HL-60/S4 treated with retinoic acid at 250 ng/mL for 4 days and 3 days (cell line): ENCODE measurements around the gene NSL1.
"Not testable (repeated sequence)": the region's sequence is repeated elsewhere in the genome, so short reads cannot be mapped to it uniquely, and the experiment has no call there.

Experiments
- in situ Hi-C: fragments of 300-500 bp; cut with MboI; formaldehyde crosslinking; loops from 2 replicates; pipeline ENCODE4 v1.7.0; 2022; ENCODE audit warnings: low sequenced_read_pairs

Gene NSL1

DNA sequence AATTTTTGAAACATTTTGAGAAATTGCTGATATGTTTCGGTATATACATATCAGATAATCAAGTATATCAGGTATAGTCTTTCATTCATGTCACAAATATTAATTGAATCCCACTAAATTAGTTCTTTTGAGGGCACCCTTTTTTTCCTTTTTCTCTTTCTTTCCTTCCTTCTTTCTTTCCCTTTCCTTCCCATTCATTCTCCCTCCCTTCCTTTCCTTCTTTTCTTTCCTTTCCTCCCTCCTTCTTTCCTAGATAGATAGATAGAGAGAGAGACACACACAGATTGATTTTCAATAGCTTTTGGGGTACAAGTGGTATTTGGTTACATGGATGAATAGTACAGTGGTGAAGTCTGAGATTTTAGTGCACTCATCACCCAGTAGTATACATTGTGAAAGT lies 5.7 kb downstream of the NSL1 start:
- in situ Hi-C loops: no loop called here

DNA sequence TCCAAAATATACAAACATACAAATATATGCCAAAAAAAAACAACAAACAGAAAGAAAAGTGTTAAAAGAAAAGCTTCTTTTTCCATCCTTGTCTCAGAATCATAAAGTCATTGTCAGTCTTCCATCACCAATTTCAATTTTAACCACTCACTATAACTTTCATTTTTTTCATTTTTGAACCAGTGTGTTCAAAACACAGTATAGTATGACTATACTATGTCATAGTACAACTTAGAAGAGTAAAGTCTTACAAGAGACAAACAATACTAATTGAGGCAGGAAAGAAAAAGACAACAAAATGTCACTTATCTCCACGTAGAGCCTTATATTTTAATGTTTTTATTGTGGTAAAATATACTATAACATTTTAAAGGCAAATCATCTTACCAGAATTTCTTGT lies 7.6 kb downstream of the NSL1 start:
- in situ Hi-C loops: no loop called here

DNA sequence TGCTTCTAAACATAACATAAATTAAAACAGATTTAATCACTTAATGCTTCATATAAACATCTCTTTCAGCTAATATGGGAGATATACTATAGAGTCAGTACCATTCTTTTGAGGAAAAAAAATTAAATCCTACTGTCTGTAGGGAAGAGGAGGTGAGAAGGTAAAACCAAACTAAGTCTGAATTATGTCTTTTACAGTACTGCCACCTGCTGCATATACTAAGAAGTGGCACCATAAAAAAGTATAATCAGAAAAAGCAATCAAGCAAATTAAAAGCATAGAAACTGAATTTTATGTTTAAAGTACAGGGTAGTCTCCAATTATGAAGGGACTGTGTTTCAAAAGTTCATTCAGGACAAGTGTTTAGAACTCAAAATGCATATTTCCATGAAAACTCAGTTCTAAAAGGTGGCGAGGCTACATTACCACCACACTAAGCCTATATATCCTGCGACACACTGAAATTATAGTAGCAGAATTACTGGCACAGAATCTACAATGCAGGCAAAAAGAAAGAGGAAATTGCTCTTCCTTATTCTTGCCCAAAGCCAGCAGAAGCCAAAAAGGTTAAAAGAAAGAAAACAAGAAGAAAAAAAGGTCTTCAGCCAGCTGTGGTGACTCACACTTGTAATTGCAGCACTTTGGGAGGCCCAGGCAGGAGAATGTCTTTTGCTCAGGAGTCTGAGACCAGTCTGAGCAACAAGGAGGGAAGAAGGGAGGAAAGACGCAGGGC lies 9.0 kb downstream of the NSL1 start:
- in situ Hi-C loops: no loop called here

DNA sequence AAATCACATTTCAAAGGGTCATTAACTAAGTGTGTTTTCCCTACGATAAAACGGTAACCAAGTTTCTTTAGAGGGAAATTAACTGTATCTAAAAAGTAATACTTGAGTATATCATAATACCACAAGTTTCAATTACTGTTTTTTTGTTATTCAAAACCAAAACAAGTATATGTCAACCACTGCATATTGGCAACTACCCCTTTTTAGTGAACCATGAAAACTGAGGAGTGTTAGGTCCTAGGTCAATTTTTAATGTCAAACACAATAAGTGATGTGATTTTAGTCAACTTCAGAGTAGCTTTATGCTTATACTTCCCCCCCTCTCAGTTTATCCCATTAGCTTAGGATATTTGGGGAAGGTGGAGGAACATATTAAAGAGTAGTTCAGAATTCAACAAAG lies 10.4 kb downstream of the NSL1 start:
- in situ Hi-C loops: no loop called here

DNA sequence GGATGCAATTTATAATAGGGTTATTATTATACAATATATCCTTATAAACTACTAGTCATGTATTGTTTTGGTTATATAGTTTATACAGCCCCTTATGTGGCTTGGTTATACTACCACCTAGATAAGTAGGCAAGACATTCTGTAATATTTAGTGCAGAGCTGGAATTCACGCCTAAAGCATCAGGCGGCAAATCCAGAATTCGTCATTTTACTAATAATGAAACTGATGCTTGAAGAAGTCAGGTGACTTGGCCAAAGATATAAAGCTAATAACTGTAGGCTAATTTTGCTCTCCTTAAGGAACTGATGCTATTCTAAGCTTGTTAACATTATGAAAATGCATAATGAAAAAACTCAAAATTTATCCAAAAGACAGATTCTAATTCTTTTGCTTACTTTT lies 10.8 kb downstream of the NSL1 start:
- in situ Hi-C loops: no loop called here

DNA sequence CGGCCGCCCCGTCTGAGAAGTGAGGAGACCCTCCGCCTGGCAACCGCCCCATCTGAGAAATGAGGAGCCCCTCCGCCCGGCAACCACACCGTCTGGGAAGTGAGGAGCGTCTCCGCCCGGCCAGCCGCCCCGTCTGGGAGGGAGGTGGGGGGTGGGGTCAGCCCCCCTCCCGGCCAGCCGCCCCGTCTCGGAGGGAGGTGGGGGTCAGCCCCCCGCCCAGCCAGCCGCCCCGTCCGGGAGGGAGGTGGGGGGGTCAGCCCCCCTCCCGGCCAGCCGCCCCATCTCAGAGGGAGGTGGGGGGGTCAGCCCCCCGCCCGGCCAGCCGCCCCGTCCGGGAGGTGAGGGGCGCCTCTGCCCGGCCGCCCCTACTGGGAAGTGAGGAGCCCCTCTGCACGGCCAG lies 12.5 kb downstream of the NSL1 start:
- in situ Hi-C loops: not testable (repeated sequence)

DNA sequence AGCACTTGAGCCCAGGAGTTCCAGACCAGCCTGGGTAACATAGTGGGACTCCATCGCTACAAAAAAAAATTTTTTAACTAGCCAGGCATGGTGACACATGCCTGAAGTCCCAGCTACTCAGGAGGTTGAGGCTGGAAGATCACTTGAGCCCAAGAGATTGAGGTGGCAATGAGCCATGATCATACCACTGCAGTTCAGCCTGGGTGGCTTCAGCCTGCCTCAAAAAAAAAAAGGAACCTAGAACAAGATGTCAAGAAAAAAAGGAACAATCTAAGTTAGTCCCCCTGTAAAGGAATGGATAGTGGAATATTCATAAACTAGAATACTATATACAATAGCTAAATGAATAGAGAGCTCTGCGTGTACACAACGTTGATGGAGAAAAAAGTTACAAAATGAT lies 14.4 kb downstream of the NSL1 start:
- in situ Hi-C loops: no loop called here

DNA sequence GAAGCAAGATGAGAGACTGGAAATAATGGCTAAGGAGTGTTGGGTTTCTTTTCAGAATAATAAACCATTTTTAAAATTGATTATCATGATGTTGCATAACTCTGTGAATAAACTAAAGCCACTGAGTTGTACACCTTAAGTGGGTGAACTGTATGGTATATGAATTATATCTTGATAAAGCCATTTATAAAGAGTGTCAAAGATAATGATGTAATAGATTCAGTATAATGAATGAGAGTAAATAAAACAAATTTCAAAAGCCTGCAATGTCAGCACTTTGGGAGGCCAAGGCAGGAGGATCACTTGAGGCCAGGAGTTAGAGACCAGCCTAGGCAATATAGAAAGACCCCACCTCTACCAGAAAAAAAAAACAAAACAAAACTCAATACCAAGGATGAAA lies 16.3 kb downstream of the NSL1 start:
- in situ Hi-C loops: no loop called here

DNA sequence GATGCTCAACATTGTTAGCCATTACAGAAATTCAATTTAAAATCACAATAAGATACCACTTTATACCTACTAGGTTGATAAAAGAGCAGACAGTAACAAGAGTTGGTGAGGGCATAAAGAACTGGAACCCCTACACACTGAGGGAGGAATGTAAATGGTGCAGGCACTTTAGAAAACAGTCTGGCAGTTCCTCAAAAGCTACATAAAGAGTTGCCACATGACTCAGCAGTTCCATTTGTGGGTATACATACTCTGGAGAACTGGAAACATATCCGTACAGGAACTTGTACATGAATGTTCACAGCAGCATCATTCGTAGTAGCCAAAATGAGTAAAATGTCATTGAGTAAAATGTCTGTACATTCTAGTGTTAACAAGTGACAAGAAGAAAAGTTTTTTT lies 17.0 kb downstream of the NSL1 start:
- in situ Hi-C loops: loop anchor here (25.0 kb wide), 1 partner anchor 312 kb away; no protein-coding TSS in a partner anchor

DNA sequence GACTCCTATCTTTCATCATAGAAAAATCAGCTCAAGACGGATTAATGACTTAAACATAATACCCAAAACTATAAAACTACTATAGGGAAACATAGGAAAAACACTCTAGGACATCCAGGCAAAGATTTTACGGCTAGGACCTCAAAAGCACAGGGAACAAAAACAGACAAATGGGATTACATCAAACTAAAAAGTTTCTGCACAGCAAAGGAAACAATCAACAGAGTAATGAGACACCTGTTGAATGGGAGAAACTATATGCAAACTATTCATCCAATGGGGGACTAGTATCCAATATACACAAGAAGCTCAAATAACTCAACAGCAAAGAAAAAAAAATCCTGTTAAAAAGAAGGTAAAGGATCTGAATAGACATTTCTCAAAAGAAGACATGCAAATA lies 18.6 kb downstream of the NSL1 start:
- in situ Hi-C loops: loop anchor here (25.0 kb wide), 1 partner anchor 311 kb away; no protein-coding TSS in a partner anchor

DNA sequence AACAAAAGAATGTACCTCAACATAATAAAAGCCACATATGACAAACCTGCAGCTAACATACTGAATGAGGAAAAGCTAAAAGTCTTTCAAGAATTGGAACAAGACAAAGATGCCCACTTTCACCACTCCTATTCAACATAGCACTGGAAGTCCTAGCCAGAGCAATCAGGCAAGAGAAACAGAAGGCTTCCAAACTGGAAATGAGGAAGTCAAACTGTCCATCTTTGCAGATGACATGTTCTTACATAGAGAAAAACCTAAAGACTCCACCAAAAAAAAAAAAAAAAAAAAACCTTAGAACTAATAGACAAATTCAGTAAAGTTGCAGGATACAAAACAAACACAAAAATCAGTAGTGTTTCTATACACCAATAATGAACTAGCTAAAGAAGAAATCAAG lies 20.2 kb downstream of the NSL1 start:
- in situ Hi-C loops: loop anchor here (25.0 kb wide), 1 partner anchor 309 kb away; no protein-coding TSS in a partner anchor

DNA sequence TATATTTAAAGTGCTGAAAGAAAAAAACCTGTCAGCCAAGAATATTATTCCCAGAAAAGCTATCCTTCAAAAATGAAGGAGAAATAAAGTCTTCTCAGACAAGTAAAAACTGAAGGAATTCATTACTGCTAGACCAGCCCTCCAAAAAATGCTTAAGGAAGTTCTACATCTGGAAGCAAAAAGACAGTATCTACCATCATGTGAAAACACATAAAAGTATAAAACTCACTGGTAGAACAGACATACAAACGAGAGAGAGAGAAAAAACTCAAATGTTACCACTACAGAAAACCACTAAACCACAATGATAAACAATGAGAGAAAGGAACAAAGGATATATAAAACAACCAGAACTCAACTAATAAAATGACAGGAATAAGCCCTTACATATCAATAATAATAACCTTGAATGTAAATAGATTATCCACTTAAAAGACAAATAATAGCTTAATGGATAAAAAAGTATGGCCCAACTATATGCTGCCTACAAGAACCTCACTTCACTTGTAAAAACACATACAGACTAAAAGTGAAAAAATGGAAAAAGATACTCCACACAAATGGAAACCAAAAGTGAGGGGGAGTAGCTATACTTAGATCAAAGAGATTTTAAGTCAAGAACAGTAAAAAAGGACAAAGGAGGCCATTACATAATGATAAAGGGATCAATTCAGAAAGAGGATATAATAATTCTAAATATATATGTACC lies 22.0 kb downstream of the NSL1 start:
- in situ Hi-C loops: loop anchor here (25.0 kb wide), 1 partner anchor 307 kb away; no protein-coding TSS in a partner anchor

DNA sequence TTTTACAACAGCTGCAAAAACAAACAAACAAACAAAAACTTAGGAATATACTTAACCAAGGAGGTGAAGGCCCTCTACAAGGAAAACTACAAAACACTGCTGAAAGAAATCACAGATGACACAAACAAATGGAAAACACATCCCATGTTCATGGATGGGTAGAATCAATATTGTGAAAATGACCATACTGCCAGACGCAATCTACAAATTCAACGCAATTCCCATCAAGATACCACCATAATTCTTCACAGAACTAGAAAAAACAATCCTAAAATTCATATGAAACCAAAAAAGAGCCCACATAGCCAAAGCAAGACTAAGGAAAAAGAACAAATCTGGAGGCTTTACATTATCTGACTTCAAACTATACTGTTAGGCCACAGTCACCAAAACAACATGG lies 24.8 kb downstream of the NSL1 start:
- in situ Hi-C loops: loop anchor here (25.0 kb wide), 1 partner anchor 305 kb away; no protein-coding TSS in a partner anchor

DNA sequence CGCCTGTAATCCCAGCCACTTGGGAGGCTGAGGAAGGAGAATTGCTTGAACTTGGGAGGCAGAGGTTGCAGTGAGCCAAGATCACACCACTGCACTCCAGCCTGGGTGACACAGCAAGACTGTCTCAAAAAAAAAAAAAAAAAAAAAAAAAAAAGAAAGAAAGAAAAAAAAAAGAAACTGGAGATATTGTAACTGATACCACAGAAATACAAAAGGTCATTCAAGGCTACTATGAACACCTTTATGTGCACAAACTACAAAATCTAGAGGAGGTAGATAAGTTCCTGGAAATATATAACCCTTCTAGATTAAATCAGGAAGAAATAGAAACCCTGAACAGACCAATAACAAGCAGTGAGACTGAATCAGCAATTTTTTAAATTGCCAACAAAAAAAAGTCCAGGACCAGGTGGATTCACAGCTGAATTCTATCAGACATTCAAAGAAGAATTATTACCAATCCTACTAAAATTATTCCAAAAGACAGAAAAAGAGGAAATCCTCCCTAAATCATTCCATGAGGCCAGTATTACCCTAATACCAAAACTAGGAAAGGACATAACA lies 26.8 kb downstream of the NSL1 start:
- in situ Hi-C loops: loop anchor here (25.0 kb wide), 1 partner anchor 302 kb away; no protein-coding TSS in a partner anchor

DNA sequence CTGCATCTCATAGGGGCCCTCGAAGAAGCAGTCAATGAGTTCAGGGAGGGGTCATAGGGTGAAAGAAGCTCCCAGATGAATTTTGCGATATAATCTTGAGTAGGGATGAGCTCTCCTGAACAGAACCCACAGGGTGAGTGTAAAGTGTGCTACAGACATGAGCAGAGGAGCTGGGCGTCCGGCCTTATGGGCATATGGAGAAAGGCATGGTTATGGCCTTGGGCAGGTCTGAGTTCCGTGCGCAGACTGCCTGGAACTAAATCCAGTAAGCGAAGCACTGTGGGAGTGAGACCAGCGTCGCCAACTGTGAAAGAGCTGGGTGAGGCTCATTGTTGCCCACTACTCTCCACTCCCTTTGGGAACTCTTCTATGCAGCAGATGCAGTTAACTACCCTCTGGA lies 28.7 kb downstream of the NSL1 start:
- in situ Hi-C loops: loop anchor here (25.0 kb wide), 1 partner anchor 301 kb away; no protein-coding TSS in a partner anchor

DNA sequence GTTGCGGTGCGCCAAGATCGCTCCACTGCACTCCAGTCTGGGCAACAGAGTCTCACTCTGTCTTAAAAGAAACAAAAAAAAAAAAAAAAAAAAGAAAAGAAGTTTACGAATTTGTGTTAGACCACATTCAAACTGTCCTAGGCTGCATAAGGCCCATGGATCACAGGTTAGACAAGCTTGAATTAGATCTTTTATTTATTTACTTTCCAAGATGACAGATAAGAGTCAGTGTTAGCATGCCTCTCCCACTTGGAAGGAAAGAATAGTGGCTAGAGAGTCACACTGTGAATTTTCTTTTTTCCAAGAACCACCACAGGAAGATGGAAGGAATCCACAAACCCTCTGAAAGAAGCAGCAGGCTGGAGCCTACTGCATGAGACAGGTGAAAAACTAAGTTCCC lies 29.3 kb downstream of the NSL1 start:
- in situ Hi-C loops: loop anchor here (25.0 kb wide), 1 partner anchor 300 kb away; no protein-coding TSS in a partner anchor

DNA sequence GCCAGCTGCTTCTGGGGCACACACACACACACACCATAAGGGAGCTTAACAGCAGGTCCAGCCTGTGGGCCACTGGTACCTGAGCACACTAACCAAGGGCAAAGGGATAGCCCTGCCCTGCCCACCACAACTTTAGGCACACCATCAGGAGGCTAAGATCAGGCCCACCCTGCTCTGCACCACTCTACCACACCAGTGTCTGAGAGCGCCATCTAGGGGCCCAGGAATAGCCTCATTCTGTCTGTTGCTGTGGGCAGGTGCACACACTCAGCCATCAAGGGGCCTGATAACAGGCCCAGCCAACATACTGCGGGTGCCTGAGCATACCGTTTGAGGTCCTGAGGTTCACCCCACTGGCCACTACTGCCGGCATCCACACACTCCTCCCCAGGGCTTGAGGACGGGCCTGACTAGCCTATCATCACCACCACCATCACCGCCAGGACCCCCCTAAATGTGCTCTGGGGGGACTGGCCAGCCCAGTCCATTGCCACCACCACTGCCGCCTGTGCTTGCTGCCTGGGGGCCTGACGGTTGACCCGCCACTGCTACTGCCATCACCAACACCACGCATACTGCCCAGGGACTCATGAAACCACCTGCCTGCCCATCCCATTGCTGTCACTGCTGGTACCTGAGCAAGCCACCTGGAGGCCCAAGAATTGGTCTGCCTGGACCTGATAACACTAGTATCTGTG lies 31.3 kb downstream of the NSL1 start:
- in situ Hi-C loops: loop anchor here (25.0 kb wide), 1 partner anchor 298 kb away; no protein-coding TSS in a partner anchor

DNA sequence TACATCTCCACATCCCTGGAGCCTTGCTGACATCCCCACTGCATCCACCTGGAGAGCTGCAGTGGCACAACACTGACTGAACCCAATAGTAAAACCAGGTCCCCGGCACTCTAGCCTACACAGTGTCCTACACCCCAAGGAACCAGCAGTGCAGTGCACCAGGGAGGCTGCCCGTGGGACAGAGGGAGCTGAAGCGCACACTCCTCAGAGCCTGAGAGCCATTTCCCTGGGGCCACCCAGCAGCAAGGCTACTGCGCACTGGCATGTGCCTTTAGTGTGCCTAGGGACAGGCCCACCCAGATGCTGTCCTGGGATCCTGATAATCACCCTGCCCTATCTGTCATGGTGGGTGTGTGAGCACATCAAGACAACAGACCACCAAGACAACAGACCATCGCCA lies 31.9 kb downstream of the NSL1 start:
- in situ Hi-C loops: loop anchor here (25.0 kb wide), 1 partner anchor 297 kb away; no protein-coding TSS in a partner anchor

DNA sequence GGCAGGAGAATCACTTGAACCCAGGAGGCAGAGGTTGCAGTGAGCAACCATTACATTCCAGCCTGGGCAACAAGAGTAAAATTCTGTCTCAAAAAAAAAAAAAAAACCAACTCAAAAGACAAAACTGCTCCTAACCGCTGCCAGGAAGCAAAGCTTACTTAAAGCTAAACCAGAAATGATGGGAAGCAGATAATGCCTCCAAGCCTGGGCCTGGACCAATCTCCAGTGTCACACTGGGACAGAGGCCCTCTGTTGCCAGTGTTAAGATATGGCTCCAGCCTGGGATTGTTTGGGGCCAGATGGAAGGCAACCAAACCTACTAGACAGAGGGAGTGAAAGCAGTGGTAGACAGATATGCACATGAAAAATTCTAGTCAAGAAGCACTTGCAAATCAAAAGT lies 36.9 kb downstream of the NSL1 start:
- in situ Hi-C loops: loop anchor here (25.0 kb wide), 1 partner anchor 292 kb away; no protein-coding TSS in a partner anchor

DNA sequence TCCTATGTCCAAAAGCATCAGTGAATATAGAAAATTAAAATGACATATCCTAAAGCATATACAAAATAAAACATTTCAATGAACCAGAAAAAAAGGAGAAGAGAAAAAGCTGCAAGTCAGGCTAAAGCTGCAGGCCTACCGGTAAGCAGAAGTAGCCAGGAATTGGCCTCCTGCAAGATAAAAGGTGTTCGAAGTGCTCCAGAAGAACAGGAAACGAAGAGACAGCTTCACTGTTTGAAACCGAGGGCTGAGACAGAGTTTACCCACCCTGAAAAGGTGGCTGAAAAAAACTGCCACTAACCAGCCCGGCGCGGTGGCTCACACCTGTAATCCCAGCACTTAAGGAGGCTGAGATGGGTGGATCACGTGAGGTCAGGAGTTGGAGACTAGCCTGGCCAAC lies 37.4 kb downstream of the NSL1 start:
- in situ Hi-C loops: loop anchor here (25.0 kb wide), 1 partner anchor 292 kb away; no protein-coding TSS in a partner anchor

DNA sequence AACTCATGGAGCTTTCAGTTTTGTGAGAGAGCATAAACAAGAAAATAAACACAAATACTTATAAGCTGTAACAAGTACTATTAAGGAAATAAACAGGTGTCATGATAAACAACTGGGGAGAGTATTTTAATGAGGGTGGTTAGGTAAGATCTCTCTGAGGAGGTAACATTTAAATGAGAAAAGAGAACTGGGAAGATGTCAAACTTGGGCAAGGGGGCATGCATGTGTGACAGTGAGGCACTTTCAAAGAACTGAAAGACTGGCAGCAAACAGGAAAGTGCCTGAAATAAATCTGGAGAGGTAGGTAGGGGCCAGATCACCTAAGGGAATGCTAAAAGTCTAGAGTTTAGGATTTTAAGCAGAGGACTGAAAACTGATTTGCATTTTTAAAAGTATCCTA lies 37.8 kb downstream of the NSL1 start:
- in situ Hi-C loops: loop anchor here (25.0 kb wide), 1 partner anchor 291 kb away; no protein-coding TSS in a partner anchor
